Measurements from ENCODE around the gene TXNDC5.

The TXNDC5 gene

GRCh38 chr6:7879579-7879978 is 31.0 kb downstream of the TXNDC5 start:
- DNase-seq (ENCODE audit: low read depth in 1 of 2, low spot score in 1 of 2), result no peak
- Histone ChIP-seq H3K4me3 (replicated peaks; ENCODE audit: insufficient read depth, low read length) (no peak overlapping the region), H3K27ac (replicated peaks) (no peak overlapping the region), H3K27me3 (ENCODE audit: insufficient read depth, poor library complexity, severe bottlenecking) (no peaks in the 10 kb centered on the region)
- no peak for TF ChIP-seq SPI1 (IDR thresholded peaks at IDR 0.05; ENCODE audit: borderline replicate concordance, low read depth)
- TF ChIP-seq POLR2AphosphoS5 (IDR thresholded peaks at IDR 0.05; ENCODE audit: low read depth), result 0 out of 2 replicates have a peak, but pooled peaks have one; percentile 13
- TF ChIP-seq CTCF (IDR thresholded peaks at IDR 0.05; ENCODE audit: insufficient read depth, low read length), result no peak
- TF ChIP-seq GABPA (IDR thresholded peaks at IDR 0.05; ENCODE audit: low read depth), result no peak
- TF ChIP-seq REST (IDR thresholded peaks at IDR 0.05; ENCODE audit: insufficient replicate concordance, low read depth), result no peak

- no peak for DNase-seq (ENCODE audit: low read depth in 1 of 2, low spot score in 1 of 2)
- no peak overlapping the region for H3K4me3 ChIP-seq (replicated peaks; ENCODE audit: insufficient read depth, low read length)
- H3K27me3 ChIP-seq (ENCODE audit: insufficient read depth, poor library complexity, severe bottlenecking), result no peaks in the 10 kb centered on the region
- H3K27ac ChIP-seq (replicated peaks), result no peak overlapping the region
- TF ChIP-seq POLR2AphosphoS5 (IDR thresholded peaks at IDR 0.05; ENCODE audit: low read depth) (no peak), REST (IDR thresholded peaks at IDR 0.05; ENCODE audit: insufficient replicate concordance, low read depth) (no peak), CTCF (IDR thresholded peaks at IDR 0.05; ENCODE audit: insufficient read depth, low read length) (no peak), SPI1 (IDR thresholded peaks at IDR 0.05; ENCODE audit: borderline replicate concordance, low read depth) (no peak), GABPA (IDR thresholded peaks at IDR 0.05; ENCODE audit: low read depth) (no peak)
Observed at GRCh38 chr6:7879043-7879442, 31.5 kb downstream of the TXNDC5 start.

- TF ChIP-seq POLR2AphosphoS5 (IDR thresholded peaks at IDR 0.05; ENCODE audit: low read depth), result no peak
- TF ChIP-seq SPI1 (IDR thresholded peaks at IDR 0.05; ENCODE audit: borderline replicate concordance, low read depth), result no peak
- no peak for TF ChIP-seq CTCF (IDR thresholded peaks at IDR 0.05; ENCODE audit: insufficient read depth, low read length)
- TF ChIP-seq REST (IDR thresholded peaks at IDR 0.05; ENCODE audit: insufficient replicate concordance, low read depth), result no peak
- no peak for TF ChIP-seq GABPA (IDR thresholded peaks at IDR 0.05; ENCODE audit: low read depth)
Observed at GRCh38 chr6:7878401-7878964, 32.1 kb downstream of the TXNDC5 start.

More at GRCh38 chr6:7878401-7878964, 32.1 kb downstream of the TXNDC5 start:
- no peaks in the 10 kb centered on the region for H3K27me3 ChIP-seq (ENCODE audit: insufficient read depth, poor library complexity, severe bottlenecking)
- H3K27ac ChIP-seq (replicated peaks), result no peak overlapping the region
- H3K4me3 ChIP-seq (replicated peaks; ENCODE audit: insufficient read depth, low read length), result no peak overlapping the region
- DNase-seq (ENCODE audit: low read depth in 1 of 2, low spot score in 1 of 2), result no peak

Measured in HL-60 (cell line).